ENCODE results near the gene STK32C.

GRCh38 chr10:132299371-132300336 lies 8.1 kb downstream of the STK32C start:
- no peak for TF ChIP-seq CTCF (IDR thresholded peaks at IDR 0.05)
- TF ChIP-seq POLR2A (IDR thresholded peaks at IDR 0.05), result no peak
